IPS-18a (cell line): ENCODE data around the gene ARIH2.

Source experiments
- H3K27ac ChIP-seq: one replicate; pipeline ENCODE4 v1.5.1; 2013; ENCODE audit warnings: low read length
- H3K27me3 ChIP-seq: one replicate; pipeline ENCODE4 v1.6.1; 2013; ENCODE audit warnings: mild to moderate bottlenecking, low read length; ENCODE audit not compliant: control insufficient read depth, insufficient read depth
- H3K36me3 ChIP-seq: one replicate; pipeline ENCODE4 v1.6.1; 2013; ENCODE audit warnings: low read depth, low read length; ENCODE audit not compliant: control insufficient read depth
- H3K4me1 ChIP-seq: one replicate; pipeline ENCODE4 v1.6.1; 2013; ENCODE audit warnings: low read depth, low read length; ENCODE audit not compliant: control insufficient read depth
- H3K4me3 ChIP-seq: one replicate; pipeline ENCODE4 v1.5.1; 2013; ENCODE audit warnings: low read length
- H3K9ac ChIP-seq: one replicate; pipeline ENCODE4 v1.6.1; 2013; ENCODE audit warnings: mild to moderate bottlenecking, low read length, moderate library complexity
- H3K9me3 ChIP-seq: one replicate; pipeline ENCODE4 v1.6.1; 2013; ENCODE audit warnings: low read depth, low read length; ENCODE audit not compliant: control insufficient read depth

The ARIH2 gene

GRCh38 chr3:48996640-48997039 lies 78.0 kb downstream of the ARIH2 start:
- H3K4me1 ChIP-seq, result peaks cover 4% of the 10 kb centered on the region
- H3K27me3 ChIP-seq, result no peaks in the 10 kb centered on the region
- no peak overlapping the region for H3K9ac ChIP-seq
- no peaks in the 10 kb centered on the region for H3K9me3 ChIP-seq
- H3K4me3 ChIP-seq, result no peak overlapping the region
- no peaks in the 10 kb centered on the region for H3K36me3 ChIP-seq
- no peak overlapping the region for H3K27ac ChIP-seq

GRCh38 chr3:48997102-48997635 lies 78.5 kb downstream of the ARIH2 start:
- H3K9ac ChIP-seq, result no peak overlapping the region
- H3K4me3 ChIP-seq, result no peak overlapping the region
- no peaks in the 10 kb centered on the region for H3K36me3 ChIP-seq
- H3K27me3 ChIP-seq, result no peaks in the 10 kb centered on the region
- H3K4me1 ChIP-seq, result peaks cover 3% of the 10 kb centered on the region
- no peaks in the 10 kb centered on the region for H3K9me3 ChIP-seq
- no peak overlapping the region for H3K27ac ChIP-seq

- peaks cover 3% of the 10 kb centered on the region for H3K4me1 ChIP-seq
- no peak overlapping the region for H3K4me3 ChIP-seq
- no peak overlapping the region for H3K9ac ChIP-seq
Observed at GRCh38 chr3:48997714-48998637, 79.3 kb downstream of the ARIH2 start.

GRCh38 chr3:48999085-48999858 lies 80.6 kb downstream of the ARIH2 start:
- no peaks in the 10 kb centered on the region for H3K36me3 ChIP-seq
- no peak overlapping the region for H3K9ac ChIP-seq
- peaks cover 3% of the 10 kb centered on the region for H3K4me1 ChIP-seq
- H3K27ac ChIP-seq, result no peak overlapping the region
- H3K4me3 ChIP-seq, result no peak overlapping the region
- no peaks in the 10 kb centered on the region for H3K27me3 ChIP-seq
- no peaks in the 10 kb centered on the region for H3K9me3 ChIP-seq

More at GRCh38 chr3:48997714-48998637, 79.3 kb downstream of the ARIH2 start:
- Histone ChIP-seq H3K27ac (no peak overlapping the region), H3K9me3 (no peaks in the 10 kb centered on the region), H3K27me3 (no peaks in the 10 kb centered on the region), H3K36me3 (no peaks in the 10 kb centered on the region)

GRCh38 chr3:49001155-49001554 lies 82.5 kb downstream of the ARIH2 start:
- Histone ChIP-seq H3K9me3 (no peaks in the 10 kb centered on the region), H3K4me1 (peaks cover 3% of the 10 kb centered on the region), H3K27ac (no peak overlapping the region), H3K9ac (no peak overlapping the region), H3K4me3 (no peak overlapping the region), H3K36me3 (no peaks in the 10 kb centered on the region), H3K27me3 (no peaks in the 10 kb centered on the region)

- Histone ChIP-seq H3K9me3 (no peaks in the 10 kb centered on the region), H3K36me3 (no peaks in the 10 kb centered on the region), H3K4me1 (peaks cover 5% of the 10 kb centered on the region), H3K9ac (no peak overlapping the region), H3K4me3 (no peak overlapping the region), H3K27me3 (no peaks in the 10 kb centered on the region), H3K27ac (no peak overlapping the region)
Observed at GRCh38 chr3:49004352-49005302, 86.0 kb downstream of the ARIH2 start.

GRCh38 chr3:49005303-49005680 lies 86.7 kb downstream of the ARIH2 start:
- Histone ChIP-seq H3K9ac (no peak overlapping the region), H3K9me3 (no peaks in the 10 kb centered on the region), H3K36me3 (no peaks in the 10 kb centered on the region), H3K27me3 (no peaks in the 10 kb centered on the region), H3K27ac (no peak overlapping the region), H3K4me1 (peaks cover 5% of the 10 kb centered on the region), H3K4me3 (no peak overlapping the region)

GRCh38 chr3:49005998-49006397 lies 87.4 kb downstream of the ARIH2 start:
- Histone ChIP-seq H3K27me3 (no peaks in the 10 kb centered on the region), H3K36me3 (no peaks in the 10 kb centered on the region), H3K9ac (peak overlapping the region; percentile 100), H3K9me3 (no peaks in the 10 kb centered on the region), H3K27ac (no peak overlapping the region), H3K4me3 (peak overlapping the region; percentile 99), H3K4me1 (peaks cover 5% of the 10 kb centered on the region)

- Histone ChIP-seq H3K36me3 (peaks cover 5% of the 10 kb centered on the region), H3K27me3 (no peaks in the 10 kb centered on the region), H3K9ac (peak overlapping the region; percentile 100), H3K27ac (peak overlapping the region; percentile 10), H3K4me1 (peaks cover 5% of the 10 kb centered on the region), H3K9me3 (no peaks in the 10 kb centered on the region), H3K4me3 (peak overlapping the region; percentile 99)
Observed at GRCh38 chr3:49006408-49007067, 87.9 kb downstream of the ARIH2 start.

- Histone ChIP-seq H3K27ac (peak within 1 kb of the TSS; percentile 99), H3K4me1 (peaks cover 5% of the 10 kb centered on the region), H3K27me3 (no peaks in the 10 kb centered on the region), H3K9ac (peak within 1 kb of the TSS; percentile 100), H3K36me3 (peaks cover 11% of the 10 kb centered on the region), H3K9me3 (no peaks in the 10 kb centered on the region), H3K4me3 (peak within 1 kb of the TSS; percentile 99)
Observed at GRCh38 chr3:49007068-49007770, 88.6 kb downstream of the ARIH2 start, which contains the start of gene WDR6. Gene WDR6 (plus strand): TSS chr3:49007391. CDS start chr3:49007432, 41 bp downstream.
